ENCODE results near the gene UCN.
"Not testable (repeated sequence)": the region's sequence is repeated elsewhere in the genome, so short reads cannot be mapped to it uniquely, and the experiment has no call there.

Gene UCN, protein sequence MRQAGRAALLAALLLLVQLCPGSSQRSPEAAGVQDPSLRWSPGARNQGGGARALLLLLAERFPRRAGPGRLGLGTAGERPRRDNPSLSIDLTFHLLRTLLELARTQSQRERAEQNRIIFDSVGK

DNA sequence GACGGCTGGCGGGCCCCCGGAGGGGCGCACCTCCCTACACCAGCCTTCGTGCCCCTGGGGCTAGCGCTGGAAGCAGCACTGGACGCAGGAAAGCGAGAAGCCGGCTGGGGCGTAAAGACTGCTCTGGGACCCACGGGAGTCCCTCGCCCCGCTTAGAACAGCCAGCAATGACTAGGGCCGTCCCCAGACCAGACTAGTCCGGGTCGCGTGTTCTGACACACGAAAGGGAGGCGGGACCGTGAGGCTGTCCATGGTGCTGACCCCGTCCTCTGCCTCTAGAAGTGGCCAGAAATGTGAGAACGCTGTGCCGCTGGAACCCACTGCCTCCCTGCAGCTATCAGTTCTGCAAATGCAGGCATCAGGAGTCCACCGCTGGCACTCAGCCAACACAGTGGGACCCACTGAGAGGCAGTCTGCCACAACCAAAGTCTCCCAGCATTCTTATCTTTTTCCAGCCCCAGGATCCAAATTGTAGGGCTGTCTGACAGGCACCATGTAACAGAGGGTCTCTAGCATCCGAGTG is at the start of gene UCN:
Gene UCN (minus strand): TSS at position 87 of the 523 bp plus-strand sequence. CDS start 550 bp downstream, outside the sequence.
- DNase-seq, result no peak

DNA sequence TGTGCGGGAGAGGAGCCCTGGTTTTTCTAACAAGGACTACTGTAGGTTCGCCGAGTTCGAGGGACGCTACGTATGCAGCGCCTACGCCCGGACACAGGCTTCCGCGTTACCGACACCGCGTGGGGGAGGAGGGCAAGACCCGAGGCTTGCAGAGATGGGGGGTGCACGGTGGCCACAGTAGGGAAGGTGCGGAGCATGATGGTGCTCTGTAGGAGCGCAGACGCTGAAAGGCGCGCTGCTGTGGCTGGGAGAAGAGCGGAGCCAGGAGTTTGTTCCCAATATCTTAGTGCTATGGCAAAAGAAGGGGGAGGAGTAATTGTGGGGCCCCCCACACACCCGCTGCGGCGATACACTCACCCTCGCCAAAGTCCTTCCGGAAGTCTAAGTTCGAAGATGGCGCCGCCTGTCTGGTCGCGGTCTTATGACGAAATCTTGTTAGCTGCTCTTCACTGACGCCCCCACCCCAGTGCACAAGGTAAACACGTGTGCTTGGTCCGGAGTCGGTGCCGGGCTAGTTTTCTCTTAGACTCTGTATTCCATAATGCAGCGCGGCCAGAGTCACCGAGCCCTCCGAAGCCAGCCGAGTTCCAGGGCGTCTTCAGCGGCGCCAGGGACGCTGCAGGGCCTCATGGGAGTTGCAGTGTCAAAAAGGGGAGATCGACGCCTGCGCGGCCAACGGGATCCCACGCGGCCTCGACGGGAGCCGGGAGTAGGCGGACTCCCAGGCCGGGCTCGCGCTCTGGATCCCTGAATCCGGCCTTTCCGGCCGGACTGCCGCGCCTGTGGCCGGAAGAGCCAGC is 48.3 kb upstream of the UCN start, which contains the start of gene GTF3C2:
Gene GTF3C2 (minus strand): TSS at position 383 of the 800 bp plus-strand sequence. CDS start 13,210 bp downstream, outside the sequence.
- peak; percentile 86 for DNase-seq

DNA sequence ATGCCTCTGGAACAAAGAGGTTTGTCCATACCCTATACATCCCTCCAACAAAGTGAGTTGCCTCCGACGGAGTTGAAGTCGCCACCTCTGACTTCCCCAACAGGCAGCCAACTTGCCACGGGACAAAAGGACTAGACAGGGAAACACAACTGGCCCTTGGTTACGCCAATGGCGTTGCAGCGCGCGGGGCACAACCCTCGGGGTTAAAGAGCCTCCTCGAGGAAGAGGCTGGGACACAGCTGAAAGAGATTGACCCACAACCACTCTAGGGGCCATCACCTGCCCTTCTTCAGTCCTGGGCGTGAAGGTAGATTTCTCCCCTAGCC is 47.8 kb upstream of the UCN start:
- DNase-seq, result no peak

DNA sequence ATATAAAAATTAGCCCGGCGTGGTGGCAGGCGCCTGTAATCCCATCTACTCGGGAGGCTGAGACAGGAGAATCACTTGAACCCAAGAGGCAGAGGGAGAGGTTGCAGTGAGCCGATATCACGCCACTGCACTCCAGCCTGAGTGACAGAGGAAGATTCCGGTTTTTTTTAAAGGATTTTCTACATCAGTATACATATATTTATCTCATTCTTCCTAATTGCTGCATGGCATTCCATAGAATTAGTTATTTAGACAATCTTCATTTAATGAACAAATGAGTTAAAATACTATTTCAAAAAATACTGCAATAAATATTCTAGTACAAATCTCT is 46.3 kb upstream of the UCN start:
- no peak for DNase-seq

DNA sequence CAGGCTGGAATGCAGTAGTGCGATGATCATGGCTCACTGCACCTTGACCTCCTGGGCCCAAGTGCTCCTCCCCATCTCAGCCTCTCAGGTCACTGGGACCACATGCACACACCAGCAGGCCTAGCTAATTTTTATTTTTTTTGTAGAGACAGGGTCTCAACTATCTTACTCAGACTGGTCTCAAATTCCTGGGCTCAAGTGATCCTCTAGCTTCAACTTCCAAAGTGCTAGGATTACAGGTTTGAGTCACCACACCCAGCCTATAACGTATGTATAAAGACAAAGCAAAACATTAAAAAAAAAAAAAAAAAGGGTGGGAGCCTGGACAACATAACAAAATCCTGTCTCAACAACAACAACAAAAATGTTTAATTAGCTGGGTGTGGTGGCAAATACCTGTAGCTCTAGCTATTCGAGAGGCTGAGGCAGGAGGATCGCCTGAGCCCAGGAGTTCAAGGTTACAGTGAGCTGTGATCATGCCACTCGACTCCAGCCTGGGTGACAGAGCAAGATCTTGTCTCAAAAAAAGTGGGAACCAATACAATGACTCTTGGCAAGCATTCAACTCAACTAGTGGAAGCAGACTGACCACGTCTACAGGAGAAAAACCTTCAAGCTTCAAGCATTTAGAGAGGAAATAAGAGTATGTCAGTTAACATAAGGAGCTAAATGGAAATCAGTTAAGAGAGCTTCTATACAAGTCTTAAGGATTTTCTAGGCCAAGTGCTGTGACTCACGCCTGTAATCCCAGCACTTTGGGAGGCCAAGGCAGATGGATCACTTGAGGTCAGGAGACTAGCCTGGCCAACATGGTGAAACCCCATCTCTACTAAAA is 45.7 kb upstream of the UCN start:
- DNase-seq, result no peak

DNA sequence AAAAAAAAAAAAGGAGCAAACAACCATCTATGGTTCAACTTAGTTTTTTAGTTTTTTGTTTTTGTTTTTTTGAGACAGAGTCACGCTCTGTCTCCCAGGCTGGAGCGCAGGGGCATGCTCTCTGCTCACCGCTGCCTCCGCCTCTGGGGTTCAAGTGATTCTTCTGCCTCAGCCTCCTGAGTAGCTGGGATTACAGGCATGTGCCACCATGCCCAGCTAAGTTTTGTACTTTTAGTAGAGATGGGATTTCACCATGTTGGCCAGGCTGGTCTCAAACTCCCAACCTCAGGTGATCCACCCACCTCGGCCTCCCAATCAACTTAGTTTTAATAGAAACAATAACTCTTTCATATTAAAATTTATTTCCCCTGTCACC is 45.1 kb upstream of the UCN start:
- not testable (repeated sequence) for DNase-seq

DNA sequence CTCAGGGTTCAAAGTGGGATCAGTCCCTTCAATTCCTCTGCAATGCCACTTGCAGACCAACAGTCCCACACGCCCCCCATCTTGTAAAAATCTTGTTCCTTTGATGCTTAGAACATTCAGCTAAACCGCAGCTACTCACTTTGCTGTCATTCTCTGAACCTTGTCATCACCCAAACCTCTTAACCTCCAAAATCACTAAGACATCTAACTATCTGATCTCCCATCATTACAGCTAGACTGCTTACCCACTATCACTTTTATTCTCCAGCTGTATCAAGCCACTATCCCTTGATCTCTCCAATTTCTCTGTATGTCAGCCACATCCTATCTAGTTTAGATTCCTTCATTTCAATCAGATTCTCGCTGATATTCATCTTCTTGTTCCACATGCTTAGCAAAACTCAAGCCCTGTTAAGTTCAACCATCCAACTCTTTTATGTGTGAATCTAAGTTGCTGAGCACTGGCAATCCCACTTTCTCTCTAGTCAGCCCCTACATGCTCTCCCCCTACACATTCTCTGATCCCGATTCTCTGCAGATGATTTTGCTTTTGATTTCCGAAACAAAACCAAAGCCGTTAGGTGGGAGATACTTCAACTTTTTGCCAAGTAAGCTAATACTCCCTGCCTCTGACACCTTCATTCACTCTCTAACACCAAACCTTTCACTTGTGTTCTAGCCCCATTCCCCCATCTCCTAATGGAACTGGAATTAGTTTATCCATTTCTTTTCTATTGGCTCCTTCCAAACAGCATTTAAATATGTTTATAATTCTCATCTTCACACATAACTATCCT is 43.8 kb upstream of the UCN start:
- DNase-seq, result no peak

DNA sequence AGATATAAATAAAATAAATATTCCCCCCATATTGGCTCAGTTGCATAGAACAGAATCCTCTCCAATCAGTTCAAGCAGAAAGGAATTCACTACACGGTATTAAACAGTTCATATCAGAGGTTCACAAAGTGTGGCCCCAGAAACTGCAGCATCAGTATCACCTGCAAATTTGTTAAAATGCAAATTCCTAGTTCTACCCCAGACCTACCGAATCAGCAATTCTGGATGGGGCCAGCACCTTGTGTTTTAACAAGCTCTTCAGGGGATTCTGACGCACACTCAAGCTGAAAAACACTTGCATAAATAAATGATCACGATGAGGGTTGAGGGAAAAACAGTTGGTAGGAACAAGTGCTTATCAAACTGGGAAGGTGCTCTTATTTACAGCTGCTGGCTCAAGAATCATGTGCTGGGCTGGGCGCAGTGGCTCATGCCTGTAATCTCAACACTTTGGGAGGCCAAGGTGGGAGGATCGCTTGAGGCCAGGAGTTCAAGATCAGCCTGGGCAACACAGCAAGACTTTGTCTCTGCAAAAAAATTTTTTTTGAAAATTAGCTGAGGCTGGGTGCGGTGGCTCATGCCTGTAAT is 42.0 kb upstream of the UCN start:
- DNase-seq, result no peak

DNA sequence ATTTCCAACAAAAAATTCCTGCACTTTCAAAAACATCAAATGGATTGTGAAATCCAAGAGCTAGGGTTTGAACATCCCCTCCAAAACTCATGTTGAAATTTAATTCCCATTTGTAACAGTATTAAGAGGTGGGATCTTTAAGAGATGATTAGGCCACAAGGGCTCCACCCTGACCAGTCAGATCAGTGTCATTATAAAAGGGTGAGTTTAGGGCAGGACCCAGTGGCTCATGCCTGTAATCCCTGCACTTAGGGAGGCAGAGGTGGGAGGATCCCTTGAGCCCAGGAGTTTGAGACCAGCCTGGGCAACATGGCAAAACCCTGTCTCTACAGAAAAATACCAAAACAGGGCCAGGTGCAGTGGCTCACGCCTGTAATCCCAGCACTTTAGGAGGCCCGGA is 39.4 kb upstream of the UCN start:
- DNase-seq, result no peak

DNA sequence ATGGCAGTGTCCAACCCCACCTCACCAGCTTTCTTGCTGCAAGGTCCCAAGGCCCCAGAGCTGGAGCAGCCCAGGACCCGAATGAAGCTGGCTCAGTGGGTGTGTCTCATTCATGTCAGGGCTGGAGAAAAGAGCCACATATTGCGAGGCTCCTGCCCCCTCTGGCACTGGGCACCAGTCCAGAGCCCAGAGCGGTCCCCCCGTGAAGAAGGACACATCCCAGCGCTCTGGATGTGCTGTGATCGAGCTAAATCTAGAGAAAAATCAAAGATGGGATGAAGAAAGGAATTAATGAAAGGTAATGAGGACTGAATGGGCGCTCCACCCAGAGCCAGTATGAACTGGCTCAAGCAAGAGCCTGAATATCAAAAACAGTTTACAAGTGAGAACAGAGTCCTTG is 27.9 kb upstream of the UCN start:
- no peak for DNase-seq

DNA sequence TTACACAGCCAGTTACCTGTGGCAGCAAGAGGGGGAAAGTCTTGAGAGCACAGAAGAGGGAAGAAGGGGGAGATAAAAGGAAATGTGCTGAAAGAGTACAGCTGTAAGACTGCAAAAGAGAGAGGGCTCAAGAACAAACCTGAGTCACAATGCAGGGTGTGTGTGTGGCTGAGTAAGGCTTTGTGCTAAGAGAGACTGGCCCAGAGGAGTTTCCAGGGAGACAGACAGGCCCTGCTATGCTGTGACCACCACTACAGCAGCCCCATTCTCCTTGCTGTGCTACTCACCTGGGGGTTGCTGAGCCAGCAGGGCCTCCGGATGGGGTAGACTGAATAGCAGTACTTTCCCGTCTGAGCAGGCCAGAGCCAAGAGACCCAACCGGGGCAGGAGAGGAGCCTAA is 27.1 kb upstream of the UCN start:
- DNase-seq, result no peak

DNA sequence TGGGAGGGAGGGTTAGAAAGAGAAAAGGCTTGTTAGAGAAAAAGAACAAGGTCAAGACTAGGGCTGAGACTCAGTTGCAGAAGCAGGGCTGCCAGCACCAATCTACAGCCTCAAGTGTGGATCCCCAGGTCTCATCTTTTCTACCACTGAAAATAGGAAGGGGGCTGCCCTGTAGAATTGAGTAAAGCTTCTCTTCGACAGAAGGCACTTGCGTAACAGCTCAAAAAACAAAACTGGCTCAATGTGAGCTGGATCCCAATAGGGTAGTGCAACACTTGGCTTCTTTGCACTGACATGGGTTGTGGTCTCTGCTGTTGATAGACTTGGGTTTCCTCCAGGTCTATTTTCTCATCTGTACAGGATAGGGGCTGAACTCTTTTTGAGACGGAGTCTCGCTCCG is 16.5 kb upstream of the UCN start:
- no peak for DNase-seq

DNA sequence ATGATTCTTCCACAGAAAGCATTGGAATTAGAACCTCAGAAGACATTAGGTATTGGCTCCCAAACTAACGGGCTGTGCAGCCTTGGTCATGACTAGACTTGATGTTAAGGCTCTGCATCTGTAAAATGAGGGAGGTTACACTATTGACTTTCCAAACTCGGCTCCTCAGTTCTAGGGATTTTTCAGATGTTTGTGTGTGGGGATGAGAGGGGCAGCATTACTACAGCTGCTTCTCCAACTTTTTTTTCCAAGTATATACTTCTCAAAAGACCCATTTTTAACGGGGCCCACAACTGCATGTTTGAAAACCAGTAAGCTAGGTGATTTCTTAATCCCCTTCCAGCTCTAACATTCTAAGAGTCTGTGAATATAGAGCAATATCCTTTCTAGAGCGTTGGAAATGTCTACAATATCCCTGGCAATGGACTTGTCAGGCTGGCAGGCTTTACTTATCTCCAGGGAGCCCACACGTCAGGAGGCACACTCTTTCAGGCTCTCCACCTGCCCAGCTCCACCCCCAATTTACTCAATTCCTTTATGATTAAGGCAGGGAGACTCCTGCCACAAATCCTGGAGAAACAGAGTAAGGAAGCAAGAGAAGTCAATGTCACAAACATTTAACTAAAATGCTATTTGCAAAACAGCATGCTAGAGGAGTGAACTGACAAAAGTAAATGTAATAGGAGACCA is 15.5 kb upstream of the UCN start:
- no peak for DNase-seq

DNA sequence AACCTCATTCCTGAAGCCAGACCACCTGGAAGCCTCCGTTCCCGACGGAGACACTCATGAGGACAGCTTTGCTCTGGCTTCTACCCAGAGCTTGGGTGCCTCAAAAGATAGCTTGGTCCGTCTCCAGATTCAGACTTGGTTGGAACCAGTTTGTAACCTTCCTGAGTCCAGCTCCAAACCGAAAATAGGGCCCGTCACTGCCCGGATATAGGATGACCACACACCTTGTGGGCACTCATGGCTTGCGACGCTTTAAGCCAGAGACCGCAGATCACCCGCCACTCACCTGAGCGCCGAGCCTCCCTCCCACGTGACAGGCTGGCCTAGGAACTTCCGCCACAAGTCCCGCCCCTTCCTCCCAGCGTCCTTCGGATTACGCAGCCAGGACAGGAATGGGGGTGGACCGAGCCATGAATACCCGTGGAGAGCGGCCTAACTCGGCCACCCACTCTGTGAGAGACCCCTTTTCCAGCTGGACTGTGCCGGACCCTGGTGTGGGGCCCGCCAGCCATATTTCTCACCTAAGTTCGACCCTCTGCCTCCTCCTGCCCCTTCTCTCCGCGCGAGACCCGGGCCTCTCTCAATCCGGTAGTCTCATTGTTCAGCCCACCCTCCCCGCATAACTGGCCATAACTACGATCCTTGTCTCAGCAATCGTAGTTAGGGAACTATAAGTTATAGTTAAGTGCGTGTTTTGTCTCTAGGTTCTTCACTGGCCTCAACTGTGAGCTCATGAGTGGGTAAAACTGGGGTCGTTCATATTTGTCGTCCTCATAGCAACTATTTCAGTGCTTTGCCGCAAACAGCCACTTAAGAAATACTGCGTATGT is 14.7 kb upstream of the UCN start, which contains the start of gene MPV17:
Gene MPV17 (minus strand): TSS at position 332 of the 830 bp plus-strand sequence. CDS start 580 bp downstream, outside the sequence.
- DNase-seq, result peak; percentile 76

DNA sequence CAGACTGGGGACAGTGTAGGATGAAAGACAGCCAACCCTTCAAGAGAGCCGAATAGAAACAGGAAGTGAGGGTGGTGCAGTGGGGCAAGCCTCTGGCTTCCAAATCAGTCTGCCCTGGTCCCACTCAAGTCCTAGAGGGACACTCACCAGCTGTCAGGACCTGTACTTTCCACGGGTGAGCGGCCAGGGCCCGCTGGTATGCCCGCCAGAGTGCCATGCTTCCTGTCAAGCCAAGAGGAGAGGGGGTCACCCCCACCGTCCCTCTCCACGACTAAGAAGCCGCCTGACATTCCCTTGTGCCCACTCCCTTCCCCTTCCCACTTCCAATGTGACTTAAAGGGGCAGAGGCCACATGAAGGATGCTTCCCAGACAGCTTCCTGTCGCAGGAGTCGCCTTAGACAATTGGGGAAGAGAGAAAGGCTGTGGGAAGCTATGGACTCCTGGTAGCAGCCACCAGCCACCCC is 14.1 kb upstream of the UCN start:
- no peak for DNase-seq

DNA sequence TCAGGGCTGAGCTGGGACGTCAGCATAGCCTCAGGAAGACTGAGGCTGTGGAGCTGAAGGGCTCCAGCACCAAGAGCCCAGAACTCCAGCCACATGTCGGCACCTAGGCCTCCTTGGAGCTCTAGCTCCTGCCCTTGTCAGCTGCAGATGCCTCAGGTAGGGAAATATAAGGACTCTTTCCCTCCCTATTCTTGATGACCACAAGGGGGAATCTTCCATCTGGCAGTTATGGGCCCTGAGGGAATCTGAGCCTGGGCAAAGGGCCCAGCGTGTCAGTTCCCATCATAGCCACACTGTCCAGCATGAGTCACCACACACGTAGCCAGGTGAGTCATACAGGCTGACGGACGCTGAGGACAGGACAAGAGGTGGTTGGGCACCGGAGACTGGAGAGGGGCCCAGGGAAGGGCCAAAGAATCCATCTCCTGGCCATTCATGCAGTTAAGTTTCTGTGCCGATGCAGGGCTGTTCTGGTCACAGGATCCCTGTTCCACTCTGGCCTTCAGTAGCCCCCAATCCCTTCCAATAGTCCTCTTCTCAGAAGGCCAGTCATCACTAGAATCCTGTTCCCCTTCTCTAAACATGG is 12.8 kb upstream of the UCN start:
- DNase-seq, result no peak

DNA sequence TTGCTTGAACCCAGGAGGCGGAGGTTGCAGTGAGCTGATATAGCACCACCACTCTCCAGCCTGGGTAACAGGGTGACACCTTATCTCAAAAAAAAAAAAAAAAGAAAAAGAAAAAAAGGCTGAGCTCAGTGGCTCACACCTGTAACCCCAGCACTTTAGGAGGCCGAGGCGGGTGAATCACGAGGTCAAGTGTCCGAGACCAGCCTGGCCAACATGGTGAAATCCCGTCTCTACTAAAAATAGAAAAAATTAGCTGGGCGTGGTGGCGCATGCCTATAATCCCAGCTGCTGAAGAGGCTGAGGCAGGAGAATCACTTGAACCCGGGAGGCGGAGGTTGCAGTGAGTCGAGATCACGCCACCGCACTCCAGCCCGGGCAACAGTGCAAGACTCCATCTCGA is 11.6 kb upstream of the UCN start:
- DNase-seq, result not testable (repeated sequence)

DNA sequence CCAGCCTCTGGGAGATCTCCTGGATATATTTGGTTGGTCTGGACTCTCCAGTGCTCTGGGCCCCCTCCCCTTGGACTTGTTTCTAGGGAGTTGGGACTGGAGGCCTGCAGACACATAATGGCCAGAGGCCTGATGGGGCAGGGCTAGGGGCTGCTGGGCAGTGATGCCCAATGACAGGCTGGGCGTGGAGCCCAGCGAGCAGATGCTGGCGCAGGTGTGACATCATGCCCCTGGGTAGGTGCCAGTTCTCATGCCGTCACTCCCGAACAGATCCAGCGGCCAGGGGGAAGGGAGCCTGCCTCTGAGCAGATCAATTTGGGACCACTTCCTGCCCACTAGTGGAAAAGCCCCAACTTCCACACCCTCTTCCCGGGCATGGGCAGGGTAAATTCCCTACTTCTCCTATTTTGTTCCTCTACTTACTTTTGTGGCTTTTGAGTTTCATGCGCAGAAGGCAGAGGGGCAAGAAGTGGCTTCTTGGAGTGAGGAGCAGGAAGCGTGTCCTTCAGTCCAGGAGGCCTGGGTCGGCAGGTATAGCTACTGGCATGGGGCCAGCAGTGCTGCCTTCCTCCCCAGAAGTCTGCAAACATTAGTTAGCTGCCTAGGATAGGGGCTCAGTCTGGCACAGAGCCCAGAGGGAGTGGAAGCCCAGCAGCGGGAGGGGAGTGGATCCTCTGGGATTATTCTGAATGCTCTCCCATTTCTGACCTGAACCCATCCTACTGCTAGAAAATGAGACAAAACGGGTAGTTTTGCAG is 8.6 kb upstream of the UCN start:
- DNase-seq, result no peak

DNA sequence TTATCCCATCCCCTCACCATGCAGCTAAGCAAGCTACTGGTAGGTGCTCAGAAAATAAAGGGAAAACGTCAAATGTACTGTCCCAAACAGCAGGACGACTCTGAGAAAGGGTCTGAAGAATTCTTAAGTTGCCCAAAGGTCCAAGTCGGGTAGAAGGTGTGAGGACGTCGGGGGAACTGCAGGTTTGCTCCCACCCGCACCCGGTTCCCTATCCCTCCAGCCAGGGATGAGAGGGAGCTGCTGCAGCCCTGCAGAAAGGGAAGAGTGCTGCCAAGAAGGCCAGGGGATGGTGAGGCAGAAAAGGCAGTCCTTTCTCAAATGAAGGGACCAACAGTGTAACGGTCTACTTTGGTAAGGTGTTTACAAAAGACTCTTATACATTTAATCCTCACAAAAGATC is 6.9 kb upstream of the UCN start:
- DNase-seq, result no peak

DNA sequence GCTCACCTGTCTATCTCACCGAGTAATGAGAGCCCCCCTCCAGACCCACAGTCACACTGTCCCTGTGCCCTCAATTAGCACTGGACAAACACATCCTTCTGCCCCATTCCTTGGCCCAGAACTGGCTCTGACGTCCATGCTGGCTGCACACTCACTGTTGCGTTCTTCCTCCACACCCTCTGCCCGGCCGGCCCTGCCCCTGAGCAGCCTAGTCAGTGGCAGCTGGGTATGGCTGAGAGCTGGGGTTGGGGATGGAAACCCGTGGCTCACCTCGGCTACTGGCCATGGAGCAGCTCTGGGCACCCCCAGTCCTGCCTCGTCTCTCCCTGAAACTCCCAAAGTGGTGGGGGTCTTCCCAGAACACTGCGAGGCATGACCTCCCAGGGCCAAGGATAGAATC is 6.5 kb upstream of the UCN start:
- no peak for DNase-seq

Measured in activated CD4-positive, alpha-beta T cell treated with anti-CD3 and anti-CD28 coated beads for 1 hour (primary cell).